M059J (cell line): Measurements from ENCODE around the gene CRYL1. TPM values are rescaled to one million over a fixed set of nuclear protein-coding genes. Genes with fewer than 3 reads are reported as not detected.

Source experiments
- DNase-seq: peaks from one replicate; pipeline ENCODE4 v3.0.0-alpha.2; 2012; ENCODE audit warnings: low read depth
- total RNA-seq: library from RNA; depleted of rRNA; stranded (reverse); fragments of >200 nt; shearing (Covaris generic); gene quantifications from 2 replicates; pipeline ENCODE4 v1.2.3, GENCODE V29; 2014; rRNA removed

The CRYL1 gene
- 8.8 and 10.4 TPM in 2 replicates for total RNA-seq

DNA sequence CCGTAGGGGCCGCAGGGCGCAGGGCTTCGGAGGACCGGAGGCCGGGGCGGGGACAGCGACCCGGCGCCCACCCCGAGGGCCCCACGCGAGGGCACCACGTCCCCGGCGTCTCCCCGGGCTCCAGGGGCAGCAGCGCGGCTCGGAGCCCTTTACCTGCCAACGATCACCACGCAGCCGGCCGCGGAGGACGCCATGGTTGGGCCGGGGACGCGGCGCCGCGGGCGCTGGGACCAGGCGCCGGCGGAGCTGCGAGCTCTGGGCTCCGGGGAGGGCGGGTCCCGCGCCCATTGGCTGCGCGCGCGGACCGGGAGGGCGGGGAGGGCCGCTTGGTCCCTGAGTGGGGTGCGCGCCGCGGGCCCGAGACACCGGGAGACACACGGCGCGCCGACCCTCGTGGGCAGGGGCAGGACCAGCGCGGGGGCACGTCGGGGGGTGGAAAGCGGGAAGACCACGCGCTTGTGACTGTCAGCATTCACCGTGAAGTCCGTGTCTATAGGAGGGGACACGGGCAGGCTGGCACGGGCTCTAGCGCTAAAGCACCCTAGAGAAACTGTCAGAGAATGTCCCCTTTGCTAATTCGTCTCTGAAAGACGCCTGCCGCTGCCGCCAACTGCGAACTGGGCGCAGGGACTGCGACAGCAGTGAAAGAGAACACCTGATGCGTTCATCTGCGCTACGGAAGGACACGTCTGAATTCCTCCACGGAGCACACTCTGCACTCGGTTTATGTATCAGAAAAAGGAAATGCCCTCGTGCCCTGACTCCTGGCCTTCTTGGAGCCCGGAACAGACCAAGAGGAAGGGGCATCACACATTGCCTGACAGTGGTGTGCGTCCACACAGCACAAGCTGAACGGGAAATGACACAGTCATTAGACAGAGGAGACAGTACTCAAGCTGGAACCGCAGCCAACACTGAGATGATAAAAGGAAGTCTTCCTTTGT lies at the start of gene CRYL1:
TSS of gene CRYL1 (minus strand) at position 257 of the 944 bp plus-strand sequence. CDS start at position 194, 63 bp downstream.
- DNase-seq: peak; percentile 71

DNA sequence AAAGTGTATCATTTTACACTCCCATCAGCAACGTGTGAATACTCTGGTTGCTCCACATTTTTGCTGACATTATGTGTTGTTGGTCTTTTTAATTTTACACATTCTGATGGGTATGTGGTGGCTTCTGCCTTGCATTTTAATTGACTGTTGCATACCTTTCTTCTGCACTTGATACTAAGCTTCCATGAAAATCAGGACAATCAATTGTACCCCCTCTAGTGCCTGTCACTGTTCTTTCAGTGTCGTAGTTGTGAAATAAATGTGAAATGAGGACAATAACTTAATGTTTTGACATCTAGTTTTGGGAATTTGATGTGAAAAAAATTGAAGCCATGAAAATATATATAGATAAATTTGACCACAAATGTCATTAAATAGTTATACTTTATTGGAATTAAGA lies 48.0 kb upstream of the CRYL1 start:
- DNase-seq: no peak

- no peak for DNase-seq
Observed at GRCh38 chr13:20573186-20573585, 47.5 kb upstream of the CRYL1 start.

DNA sequence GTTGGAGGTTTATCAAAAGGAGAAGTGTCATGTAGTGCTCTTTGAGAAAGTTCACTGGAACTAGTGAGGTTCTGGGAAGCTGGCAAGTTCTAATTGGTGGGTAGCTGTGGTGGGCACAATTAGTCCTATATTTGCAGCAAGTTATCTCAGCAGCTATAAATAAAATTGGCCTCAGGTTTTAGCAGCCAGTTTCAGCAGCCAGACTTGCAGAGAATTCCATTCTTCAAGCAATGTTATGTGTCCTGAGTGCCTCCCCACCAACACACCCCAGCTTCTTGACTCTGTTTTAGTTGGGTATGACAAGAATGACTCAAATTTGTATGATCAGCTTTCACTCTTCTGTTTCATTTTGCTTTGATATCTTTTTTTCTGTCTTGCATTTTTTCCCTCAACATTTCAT lies 46.0 kb upstream of the CRYL1 start:
- no peak for DNase-seq

DNA sequence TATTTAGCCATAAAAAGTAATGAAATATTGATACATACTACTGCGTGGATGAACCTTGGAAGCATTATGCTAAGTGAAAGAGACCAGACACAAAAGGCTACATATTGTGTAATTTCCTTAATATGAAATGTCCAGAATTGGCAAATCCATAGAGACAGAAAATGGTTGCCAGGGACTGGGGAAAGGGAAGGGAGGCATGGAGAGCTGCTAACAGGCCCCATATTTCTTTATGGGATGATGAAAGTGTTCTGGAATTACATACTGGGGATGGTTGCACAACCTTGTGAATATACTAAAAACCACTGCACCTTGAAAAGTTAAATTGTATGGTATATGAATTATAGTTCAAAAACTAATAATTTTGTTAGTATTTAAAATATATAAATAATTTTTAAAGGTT lies 44.9 kb upstream of the CRYL1 start:
- no peak for DNase-seq

DNA sequence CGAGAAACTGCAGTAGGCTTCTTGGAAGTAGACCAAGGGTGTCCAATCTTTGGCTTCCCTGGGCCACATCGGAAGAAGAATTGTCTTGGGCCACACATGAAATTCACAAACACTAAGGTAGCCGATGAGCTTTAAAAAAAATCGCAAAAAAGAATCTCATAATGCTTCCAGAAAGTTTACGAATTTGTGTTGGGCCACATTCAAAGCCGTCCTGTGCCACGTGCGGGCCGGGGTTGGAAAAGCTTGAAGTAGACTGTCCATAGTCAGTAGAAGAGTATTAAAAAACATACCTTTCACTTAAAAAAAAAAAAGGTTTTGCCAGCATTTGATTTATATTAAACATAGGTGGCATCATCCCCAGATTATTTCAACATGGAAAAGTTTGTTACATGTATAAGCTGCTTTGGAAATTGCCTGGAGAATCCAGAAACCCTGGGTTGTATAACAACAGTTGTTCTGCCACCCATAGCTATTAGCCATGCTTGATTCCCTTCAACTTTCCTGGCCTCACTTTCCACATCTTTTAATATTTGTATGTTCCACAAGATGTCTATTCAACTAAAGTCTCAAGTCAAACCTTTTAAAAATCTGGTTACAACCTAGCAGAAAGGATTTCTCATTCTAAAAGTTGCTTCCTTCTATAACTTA lies 42.3 kb upstream of the CRYL1 start:
- DNase-seq: no peak

GRCh38 chr13:20566898-20567874 lies 41.5 kb upstream of the CRYL1 start, which contains the start of gene IFT88:
IFT88 (plus strand) TSS chr13:20567157; CDS start chr13:20574386, 7,229 bp downstream.
- DNase-seq: peak; percentile 89

- peak; percentile 64 for DNase-seq
Observed at GRCh38 chr13:20566468-20566897, 40.8 kb upstream of the CRYL1 start.

DNA sequence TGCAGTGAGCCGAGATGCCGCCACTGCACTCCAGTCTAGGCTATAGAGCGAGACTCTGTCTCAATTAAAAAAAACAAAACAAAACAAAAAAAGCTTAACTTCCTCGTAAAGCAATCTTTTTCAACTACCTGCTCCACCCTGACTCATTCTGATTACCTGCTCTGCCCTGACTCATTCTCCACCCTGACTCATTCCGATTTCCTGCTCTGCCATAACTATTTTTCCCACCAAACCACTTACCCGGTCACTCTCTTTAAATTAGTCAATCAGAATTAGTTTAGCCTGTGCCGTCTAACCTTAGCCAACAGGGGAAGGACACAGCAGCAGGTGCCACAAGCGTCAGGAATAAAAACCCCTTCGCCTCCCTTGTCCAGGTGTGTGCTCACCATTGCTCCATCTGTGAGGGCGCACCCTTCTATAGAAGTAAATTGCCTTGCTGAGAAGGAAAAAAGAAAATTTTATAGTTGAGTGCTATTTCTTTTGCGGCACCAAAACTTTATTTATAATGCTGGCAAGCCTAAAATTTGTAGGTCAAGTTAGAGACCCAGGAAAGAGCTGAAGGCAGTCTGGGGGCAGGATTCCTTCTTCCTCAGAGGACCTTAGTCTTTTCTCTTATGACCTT lies 39.6 kb upstream of the CRYL1 start:
- no peak for DNase-seq

DNA sequence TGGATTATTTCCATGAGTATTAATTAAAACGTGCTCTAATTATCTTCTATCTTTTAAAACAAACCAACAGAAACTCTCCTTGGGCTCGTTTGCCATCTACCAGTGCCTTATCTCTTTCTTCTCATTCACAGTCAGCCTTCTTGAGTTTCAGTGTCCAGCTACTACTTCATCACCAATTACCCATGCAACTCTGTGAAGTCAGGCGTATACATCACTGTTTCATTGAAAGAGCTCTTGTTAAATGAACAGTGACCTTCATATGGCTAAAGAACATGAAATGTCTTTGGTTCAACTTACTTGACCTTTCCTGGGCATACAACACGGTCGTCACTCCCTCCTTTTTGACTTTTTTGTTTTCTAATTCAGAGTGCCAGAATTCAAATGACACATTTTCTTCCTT lies 36.1 kb upstream of the CRYL1 start:
- DNase-seq: no peak

- no peak for DNase-seq
Observed at GRCh38 chr13:20559659-20560356, 34.2 kb upstream of the CRYL1 start.

- no peak for DNase-seq
Observed at GRCh38 chr13:20558982-20559381, 33.3 kb upstream of the CRYL1 start.

DNA sequence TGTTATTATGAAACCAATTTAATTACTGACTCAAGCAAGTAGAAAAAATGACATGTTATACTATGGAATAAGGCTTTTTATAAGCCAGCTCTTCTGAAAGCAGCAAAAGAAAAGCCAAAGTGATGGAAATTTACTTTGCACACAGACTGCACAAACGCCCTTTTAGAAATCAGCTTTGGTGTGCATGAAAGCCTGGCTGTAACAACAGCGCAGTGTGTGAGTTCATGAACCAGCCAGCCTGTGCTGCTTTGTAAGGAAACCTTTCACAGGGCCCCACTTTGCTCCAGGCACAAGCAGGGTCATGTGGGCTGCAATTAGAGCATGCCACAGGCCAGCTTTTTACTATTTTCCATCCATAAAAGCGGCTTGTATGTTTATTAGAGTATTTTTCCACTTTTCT lies 27.7 kb upstream of the CRYL1 start:
- DNase-seq: no peak

DNA sequence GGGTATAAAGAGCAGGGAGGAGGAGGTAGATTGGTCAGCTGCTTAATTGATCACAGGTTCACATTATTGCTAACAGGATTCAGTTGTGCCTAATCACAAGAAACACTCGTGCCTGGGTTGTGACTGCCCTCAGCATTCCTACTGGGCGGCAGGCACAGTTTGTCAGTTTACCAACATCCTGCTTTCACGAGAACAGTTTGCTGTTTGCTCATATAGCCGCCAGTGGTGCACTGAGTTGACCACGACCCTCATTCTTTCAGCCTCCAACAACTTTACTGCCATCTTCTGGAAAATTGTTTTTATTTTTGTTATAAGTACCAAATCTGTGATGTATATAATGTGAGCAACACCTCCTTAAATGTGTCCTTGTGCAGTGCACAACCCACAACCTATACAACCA lies 25.1 kb upstream of the CRYL1 start:
- no peak for DNase-seq

GRCh38 chr13:20547479-20547908 lies 21.8 kb upstream of the CRYL1 start:
- DNase-seq: no peak

DNA sequence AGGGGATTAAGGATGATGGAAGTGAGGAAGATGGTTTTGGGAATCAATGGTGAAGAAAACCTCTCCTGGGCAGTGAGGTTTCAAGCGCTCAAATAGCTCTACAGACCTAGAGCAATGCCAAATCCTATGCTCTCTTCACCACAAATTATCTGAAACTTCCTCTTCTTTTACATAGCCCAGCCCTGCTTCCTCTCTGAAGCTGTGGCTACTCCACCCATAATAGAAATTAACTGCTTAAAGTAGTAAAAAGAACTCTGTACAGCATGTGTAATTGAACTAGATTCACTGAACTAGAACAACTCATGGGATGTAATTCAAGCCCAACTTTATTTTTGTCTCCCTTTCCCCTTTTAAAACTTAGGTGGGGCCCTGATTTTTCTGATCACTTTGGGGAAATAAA lies 20.9 kb upstream of the CRYL1 start:
- DNase-seq: no peak

DNA sequence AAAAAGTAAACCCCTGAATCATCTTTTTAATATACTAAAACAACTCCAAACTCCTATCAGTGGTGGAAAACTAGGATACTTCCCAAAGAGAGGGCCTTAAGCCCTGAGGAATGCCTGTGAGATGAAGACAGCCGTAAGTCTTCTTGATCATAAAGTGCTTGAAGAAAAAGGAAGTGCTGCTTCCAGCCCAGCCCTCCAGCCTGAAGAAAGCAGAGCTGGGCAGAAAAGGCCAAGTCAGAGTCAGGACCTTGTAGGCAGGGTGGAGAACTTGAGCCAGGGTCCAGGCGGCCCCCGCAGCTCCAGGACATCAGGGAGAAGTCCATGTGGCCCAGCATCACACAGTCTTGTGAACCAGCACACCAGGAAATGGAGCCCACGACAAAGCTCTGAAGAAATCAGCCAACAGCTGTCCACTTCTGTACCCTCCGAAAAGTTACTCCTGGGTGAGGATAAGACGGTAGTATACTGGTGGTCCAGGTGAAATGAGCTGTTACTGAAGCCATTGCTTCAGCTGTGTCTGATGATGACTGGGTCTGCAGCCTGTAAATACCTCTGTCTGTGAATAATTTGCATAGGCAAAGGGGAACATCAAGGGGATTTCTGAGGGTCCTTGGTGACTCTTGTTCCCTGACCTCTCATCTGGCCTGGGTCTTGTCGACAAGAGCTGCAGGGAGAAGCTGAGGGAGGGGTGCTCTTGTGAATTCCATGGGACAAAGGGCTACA lies 18.7 kb upstream of the CRYL1 start:
- DNase-seq: no peak

DNA sequence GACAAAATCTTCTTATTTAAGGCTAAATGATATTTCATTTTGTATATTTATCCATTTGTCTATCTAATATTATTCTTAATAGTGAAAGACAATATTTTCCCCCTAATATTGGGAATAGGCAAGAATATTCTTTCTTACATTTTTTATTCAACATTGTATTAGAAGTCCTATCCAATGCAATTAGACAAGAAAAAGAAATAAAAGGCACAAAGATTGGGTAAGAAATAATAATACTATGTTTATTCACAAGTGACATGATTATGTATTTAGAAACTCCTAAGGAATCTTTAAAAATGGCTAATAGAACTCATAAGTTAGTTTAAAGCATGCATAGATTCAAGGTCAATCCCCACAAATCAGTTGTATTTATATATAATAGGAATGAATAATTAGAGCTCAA lies 11.3 kb upstream of the CRYL1 start:
- no peak for DNase-seq

- no peak for DNase-seq
Observed at GRCh38 chr13:20534038-20534608, 8.5 kb upstream of the CRYL1 start.
